Occipital lobe (tissue), 2 donors: ENCODE data around the gene ATG4C. TPM values are rescaled to one million over a fixed set of nuclear protein-coding genes. Genes with fewer than 3 reads are reported as not detected.

Experiments
- DNase-seq: peaks from one replicate; lab custom pipeline; 2025; lab: John Stamatoyannopoulos, UW
- total RNA-seq: library from RNA; depleted of rRNA; stranded (reverse); fragments of >200 nt; gene quantifications from one replicate; pipeline ENCODE4 v1.2.3, GENCODE V29; 2014

Gene ATG4C
- total RNA-seq, 1 donor from 2014 or later: 35.7 TPM

DNA sequence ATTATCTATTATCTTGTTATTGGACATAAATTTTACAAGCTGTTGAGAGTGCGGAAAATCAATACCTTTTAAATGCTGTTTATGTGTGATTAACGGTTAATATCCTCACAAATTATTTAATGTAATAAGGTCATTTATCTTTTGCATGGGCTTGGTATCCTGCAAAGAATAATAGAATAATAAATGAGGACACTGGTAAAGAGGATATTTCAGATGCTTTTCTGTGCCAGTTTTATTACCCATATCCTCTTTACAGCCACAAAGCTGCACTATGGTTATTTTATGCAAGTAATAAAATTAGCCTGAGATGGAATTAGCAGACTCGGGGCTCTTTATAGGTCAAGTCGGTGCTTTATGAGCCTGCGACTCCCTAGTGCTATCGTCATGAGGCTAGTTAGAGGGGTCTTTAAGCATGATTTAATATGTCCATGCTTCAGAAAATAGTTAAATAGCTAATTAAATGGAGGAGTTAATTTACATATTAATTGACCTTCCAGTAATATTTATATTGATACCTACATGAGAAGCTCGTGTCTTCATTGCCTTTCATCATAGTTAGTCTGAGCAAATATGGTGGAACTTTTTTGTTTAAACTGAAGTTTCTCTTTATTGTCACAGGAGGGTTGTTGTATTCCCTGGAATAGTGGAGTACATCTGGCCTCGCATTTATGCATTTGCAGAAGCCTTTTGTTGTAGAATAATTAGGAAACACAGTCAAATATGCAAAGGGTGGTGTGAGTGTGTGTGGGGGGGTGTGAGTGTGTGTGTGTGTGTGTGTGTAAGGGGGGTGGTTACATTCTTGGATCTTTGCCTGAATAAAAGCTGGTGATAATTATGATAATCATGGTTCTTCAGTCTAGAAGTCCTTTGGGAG, 120.3 kb downstream of the ATG4C start:
- DNase-seq: no peak

DNA sequence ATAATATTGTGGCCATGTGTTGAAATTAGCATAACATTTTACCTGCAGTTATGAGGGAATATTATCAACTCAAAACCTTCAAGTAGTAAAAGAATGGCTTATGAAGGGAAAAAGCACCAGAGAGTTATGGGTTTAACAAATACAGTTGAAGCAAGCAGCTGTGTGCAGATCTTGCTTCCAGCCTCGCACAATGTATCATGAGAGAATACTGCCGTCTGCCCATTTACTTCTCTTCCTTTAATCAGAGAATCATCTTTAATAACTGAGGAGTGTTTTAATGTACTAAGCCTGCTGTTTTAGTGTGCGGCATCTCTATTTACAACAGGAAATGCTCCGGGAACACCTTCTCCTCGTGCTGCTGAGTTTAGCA, 120.9 kb downstream of the ATG4C start:
- DNase-seq: no peak

DNA sequence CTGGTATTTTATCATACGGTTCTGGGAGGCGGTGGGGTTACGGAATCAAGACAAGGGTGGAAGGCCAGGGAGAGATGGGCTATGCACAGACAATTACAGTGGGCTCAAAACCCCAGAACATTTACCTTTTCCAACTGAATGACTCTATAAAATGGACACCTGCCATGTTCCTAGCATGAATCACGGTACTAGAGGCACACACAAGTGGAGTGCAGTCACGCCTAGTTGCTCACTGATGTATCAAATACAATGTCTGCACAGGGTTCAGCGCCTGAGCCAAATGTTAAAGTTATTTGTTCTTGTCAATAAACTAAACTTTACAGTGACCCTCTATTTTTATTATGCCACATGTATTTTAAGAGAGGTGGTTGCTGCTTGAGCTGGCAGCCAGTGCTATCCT, 121.4 kb downstream of the ATG4C start:
- no peak for DNase-seq

GRCh38 chr1:62905872-62906271, 121.9 kb downstream of the ATG4C start:
- no peak for DNase-seq

DNA sequence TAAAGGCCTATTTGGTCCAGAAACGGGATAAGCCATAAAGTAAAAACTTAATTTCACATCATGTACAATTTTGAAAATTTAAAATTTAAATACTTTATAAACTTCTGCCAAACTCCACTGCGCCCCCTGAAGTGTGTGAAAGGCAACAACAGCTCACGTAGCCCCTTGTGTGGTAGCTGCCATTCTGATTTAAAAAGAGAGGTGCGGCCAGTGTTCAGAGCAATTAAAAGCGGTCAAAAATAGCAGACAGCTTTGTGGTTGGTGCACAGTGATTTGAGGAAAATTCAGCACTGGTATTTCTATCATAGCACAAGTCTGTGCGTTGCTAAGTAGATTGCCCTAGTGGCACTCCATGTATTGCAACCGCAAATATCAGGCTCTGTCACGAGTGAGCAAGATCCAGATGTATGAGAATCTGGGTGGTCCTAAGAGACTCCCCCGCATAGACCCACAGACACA, 122.5 kb downstream of the ATG4C start:
- no peak for DNase-seq

DNA sequence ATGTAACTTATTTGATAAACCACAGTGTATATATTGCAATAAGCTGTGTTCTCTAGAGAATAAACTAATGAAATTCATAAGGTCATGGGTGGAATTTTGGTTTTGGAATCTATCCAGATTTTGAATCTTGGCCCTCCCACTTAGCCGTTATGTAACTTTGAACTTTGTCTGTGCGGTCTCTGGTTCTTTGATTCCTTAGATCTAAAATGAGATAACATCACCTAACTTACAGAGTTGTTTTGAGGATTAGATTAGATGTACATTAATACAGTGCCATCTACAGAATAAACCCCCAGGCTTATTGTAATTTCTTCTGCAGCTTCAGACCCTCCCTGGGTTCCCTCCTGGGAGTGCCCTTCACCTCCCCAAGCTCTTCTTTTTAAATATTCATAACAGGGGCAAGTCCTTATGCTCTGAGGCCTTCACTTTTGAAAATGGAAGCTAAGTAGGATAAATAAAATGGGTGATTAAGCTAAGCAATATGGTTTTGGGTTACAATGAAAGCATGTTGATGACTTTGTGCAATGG, 124.3 kb downstream of the ATG4C start:
- DNase-seq: no peak

DNA sequence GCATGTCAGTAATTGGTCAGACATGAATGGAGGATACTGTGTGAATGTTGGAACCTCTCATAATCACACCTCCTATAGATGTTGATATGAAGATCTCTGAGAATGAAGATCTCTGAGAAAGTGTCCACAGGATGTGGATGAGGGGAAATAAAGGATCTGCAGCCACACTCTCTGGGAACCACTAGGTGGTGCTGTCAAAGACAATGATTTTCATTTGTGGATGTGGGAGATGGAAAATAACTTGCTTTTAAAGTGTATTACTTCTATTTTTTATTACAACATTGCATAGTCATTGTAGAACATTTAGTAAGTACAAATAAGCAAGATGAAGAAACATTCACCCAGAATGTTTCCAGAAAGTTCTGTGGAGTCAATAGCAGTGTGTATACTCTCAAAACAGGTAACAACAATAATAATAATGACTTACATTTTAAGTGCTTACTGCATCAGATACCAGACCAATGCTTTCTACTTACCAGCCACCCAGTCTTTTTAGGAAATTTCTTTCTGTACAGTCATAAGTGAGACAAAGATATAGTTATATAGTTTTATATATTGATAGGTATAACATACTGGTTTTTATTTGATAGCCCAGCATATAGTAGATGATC, 128.2 kb downstream of the ATG4C start:
- DNase-seq: no peak

Other genes with a start within 250 kb of the ATG4C start
- gene ANGPTL3, start 186.6 kb upstream of the ATG4C start, total RNA-seq: not detected
- 224 TPM for gene DOCK7, start 95.7 kb upstream of the ATG4C start, total RNA-seq